T-helper 1 cell treated with Interleukin-12 subunit alpha and Interleukin-12 subunit beta and Interleukin-4 antibody, amounts not matched to agents 30 μg/mL and 1 μg/mL, for 36 hours (primary cell): ENCODE results near the gene MFAP3L.

ENCODE experiments used
- H3K27ac Mint-ChIP-seq: one replicate; pipeline ENCODE4 v1.8.0; 2021; ENCODE audit warnings: mild to moderate bottlenecking, mixed read lengths
- H3K27me3 Mint-ChIP-seq: one replicate; pipeline ENCODE4 v1.8.0; 2021; ENCODE audit warnings: low read depth, mixed read lengths
- H3K36me3 Mint-ChIP-seq: one replicate; pipeline ENCODE4 v1.8.0; 2021; ENCODE audit warnings: low read depth, mixed read lengths
- H3K4me1 Mint-ChIP-seq: one replicate; pipeline ENCODE4 v1.8.0; 2021; ENCODE audit warnings: low read depth, mixed read lengths
- H3K4me3 Mint-ChIP-seq: one replicate; pipeline ENCODE4 v1.8.0; 2021; ENCODE audit warnings: mild to moderate bottlenecking, moderate library complexity, mixed read lengths
- H3K9me3 Mint-ChIP-seq: one replicate; pipeline ENCODE4 v1.8.0; 2021; ENCODE audit warnings: mixed read lengths

Gene MFAP3L

DNA sequence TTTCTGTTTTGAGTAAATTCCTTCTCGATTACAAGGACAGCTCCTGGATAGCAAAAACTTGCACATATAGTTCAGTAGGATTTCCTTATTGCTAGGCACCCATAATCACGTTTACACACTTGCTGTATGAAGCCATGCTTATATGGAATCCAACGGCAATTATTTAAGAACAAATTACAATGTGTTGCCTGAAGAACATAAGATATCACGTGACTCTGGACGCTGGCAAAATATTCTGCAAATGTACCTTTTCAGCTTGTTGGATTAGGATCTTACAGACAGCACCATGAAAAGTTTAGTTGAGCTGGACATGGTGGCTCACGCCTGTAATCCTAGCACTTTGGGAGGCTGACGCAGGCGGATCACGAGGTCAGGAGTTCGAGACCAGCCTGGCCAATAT lies 17.4 kb downstream of the MFAP3L start:
- Mint-ChIP-seq H3K36me3 (no peaks in the 10 kb centered on the region), H3K9me3 (no peaks in the 10 kb centered on the region), H3K27ac (no peak overlapping the region), H3K4me3 (no peak overlapping the region), H3K27me3 (peaks cover 5% of the 10 kb centered on the region), H3K4me1 (no peaks in the 10 kb centered on the region)

DNA sequence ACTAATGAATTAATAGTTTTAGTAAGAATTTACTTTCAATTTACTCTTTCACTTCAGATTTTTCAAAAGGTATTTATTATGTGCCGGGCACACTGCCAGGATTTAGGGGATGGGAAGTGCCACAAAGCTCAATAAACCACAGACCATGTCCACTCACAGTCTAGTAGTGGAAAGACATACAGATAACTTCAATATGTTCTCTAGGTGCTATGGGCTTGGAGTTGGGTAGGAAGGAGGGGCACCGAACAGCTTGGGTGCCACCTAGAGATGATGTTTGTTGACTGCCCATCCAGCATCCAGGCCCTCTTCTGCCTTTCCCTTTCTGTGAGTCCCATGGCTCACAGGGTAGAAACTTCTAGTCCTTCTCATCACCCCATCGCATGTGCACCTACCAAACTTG lies 17.8 kb downstream of the MFAP3L start:
- H3K27me3 Mint-ChIP-seq, result peaks cover 5% of the 10 kb centered on the region
- H3K36me3 Mint-ChIP-seq, result no peaks in the 10 kb centered on the region
- no peaks in the 10 kb centered on the region for H3K4me1 Mint-ChIP-seq
- H3K9me3 Mint-ChIP-seq, result no peaks in the 10 kb centered on the region
- no peak overlapping the region for H3K27ac Mint-ChIP-seq
- H3K4me3 Mint-ChIP-seq, result no peak overlapping the region

GRCh38 chr4:170007113-170007512 lies 19.1 kb downstream of the MFAP3L start:
- H3K4me3 Mint-ChIP-seq, result no peak overlapping the region
- no peak overlapping the region for H3K27ac Mint-ChIP-seq
- no peaks in the 10 kb centered on the region for H3K4me1 Mint-ChIP-seq
- no peaks in the 10 kb centered on the region for H3K9me3 Mint-ChIP-seq
- peaks cover 5% of the 10 kb centered on the region for H3K27me3 Mint-ChIP-seq
- no peaks in the 10 kb centered on the region for H3K36me3 Mint-ChIP-seq

- Mint-ChIP-seq H3K4me3 (no peak overlapping the region), H3K36me3 (no peaks in the 10 kb centered on the region), H3K9me3 (no peaks in the 10 kb centered on the region), H3K4me1 (no peaks in the 10 kb centered on the region), H3K27me3 (peaks cover 3% of the 10 kb centered on the region), H3K27ac (no peak overlapping the region)
Observed at GRCh38 chr4:170005472-170005871, 20.7 kb downstream of the MFAP3L start.

DNA sequence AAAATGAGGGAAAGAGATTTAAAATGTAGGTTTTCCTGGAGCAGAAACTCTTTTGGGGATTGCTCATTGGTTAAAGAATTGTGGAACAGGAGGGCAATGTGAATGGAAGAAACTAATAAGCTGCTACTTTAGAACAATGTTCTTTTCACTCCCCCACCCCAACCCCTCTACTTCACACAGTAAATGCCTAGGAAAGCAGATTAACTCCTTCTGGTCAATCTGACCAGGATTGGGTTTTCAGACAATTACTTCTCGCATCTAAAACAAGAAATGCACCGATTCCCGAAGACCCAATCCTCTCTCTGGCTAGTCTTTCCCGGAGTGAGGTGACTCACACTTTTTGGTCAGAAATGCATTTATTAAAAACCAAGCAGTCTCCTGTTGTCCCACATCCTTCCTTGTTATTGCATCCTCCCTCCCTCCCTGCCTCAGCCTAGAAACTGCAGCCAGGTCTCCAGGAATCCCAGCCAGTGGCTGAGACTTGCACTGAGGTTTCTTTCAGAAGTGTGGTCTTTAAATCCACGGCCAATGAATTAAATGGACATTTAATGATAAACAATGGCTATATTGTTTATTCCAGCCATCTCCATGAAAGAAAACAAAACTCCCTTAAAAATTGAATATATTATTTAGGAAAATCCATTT lies 21.4 kb downstream of the MFAP3L start:
- Mint-ChIP-seq H3K9me3 (no peaks in the 10 kb centered on the region), H3K27ac (no peak overlapping the region), H3K27me3 (no peaks in the 10 kb centered on the region), H3K4me3 (no peak overlapping the region), H3K4me1 (no peaks in the 10 kb centered on the region), H3K36me3 (no peaks in the 10 kb centered on the region)

DNA sequence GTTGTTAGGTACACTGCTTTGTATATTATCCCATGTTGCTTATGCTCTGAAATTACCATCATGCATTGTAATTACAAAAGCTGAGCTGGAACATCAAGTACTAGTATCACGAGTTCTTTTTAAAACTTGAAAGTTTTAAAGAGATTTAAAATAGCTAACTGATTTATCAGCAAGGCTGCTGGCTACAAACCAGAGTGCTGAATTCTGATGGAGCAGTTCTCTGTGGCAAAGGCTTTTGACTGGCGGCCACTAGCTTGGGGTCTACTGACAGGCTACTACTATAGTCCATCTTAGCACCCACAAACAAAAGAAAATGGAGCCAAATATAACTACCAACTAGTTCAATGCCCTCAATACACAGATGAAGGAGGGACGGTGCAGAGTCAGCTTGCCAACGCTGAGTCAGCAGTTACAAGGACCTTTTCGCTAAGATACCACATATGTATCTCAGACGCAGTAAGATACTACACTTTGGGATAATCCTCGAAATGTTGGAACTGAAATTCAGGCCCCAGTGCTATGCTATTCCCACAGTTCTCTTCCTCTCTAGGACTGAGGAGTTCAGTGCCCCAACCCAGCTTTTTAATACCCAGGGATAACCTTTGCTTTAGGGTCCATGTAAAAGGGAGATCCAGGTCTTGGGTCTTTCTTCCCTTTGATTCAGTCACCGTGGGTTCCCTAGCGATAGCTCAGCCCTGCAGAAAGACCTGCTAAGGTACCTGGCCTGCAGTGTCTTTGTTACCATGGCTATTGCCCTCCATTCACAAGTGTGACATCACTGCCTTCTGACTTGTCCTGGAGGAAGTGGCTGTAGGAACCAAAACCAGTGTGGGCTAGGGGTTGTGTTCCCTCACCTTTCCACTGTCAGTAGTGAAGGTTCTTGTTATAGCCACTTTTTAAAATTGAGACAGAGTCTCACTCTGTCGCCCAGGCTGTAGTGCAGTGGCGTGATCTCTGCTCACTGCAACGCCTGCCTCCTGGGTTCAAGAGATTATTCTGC lies 22.8 kb downstream of the MFAP3L start:
- H3K4me1 Mint-ChIP-seq, result no peaks in the 10 kb centered on the region
- H3K27ac Mint-ChIP-seq, result no peak overlapping the region
- no peak overlapping the region for H3K4me3 Mint-ChIP-seq
- no peaks in the 10 kb centered on the region for H3K27me3 Mint-ChIP-seq
- no peaks in the 10 kb centered on the region for H3K9me3 Mint-ChIP-seq
- no peaks in the 10 kb centered on the region for H3K36me3 Mint-ChIP-seq

- Mint-ChIP-seq H3K4me3 (no peak overlapping the region), H3K9me3 (no peaks in the 10 kb centered on the region), H3K27ac (no peak overlapping the region), H3K4me1 (no peaks in the 10 kb centered on the region), H3K36me3 (no peaks in the 10 kb centered on the region), H3K27me3 (no peaks in the 10 kb centered on the region)
Observed at GRCh38 chr4:170001745-170002267, 24.4 kb downstream of the MFAP3L start.

GRCh38 chr4:170001011-170001744 lies 25.0 kb downstream of the MFAP3L start:
- Mint-ChIP-seq H3K36me3 (no peaks in the 10 kb centered on the region), H3K4me1 (no peaks in the 10 kb centered on the region), H3K4me3 (no peak overlapping the region), H3K27ac (no peak overlapping the region), H3K9me3 (no peaks in the 10 kb centered on the region), H3K27me3 (no peaks in the 10 kb centered on the region)

- Mint-ChIP-seq H3K4me3 (no peak overlapping the region), H3K27me3 (no peaks in the 10 kb centered on the region), H3K27ac (no peak overlapping the region), H3K36me3 (no peaks in the 10 kb centered on the region), H3K9me3 (no peaks in the 10 kb centered on the region), H3K4me1 (no peaks in the 10 kb centered on the region)
Observed at GRCh38 chr4:169999923-170000322, 26.3 kb downstream of the MFAP3L start.

GRCh38 chr4:169998981-169999380 lies 27.2 kb downstream of the MFAP3L start:
- H3K9me3 Mint-ChIP-seq, result no peaks in the 10 kb centered on the region
- no peak overlapping the region for H3K4me3 Mint-ChIP-seq
- no peaks in the 10 kb centered on the region for H3K36me3 Mint-ChIP-seq
- H3K27me3 Mint-ChIP-seq, result peaks cover under 1% of the 10 kb centered on the region
- no peak overlapping the region for H3K27ac Mint-ChIP-seq
- H3K4me1 Mint-ChIP-seq, result no peaks in the 10 kb centered on the region

DNA sequence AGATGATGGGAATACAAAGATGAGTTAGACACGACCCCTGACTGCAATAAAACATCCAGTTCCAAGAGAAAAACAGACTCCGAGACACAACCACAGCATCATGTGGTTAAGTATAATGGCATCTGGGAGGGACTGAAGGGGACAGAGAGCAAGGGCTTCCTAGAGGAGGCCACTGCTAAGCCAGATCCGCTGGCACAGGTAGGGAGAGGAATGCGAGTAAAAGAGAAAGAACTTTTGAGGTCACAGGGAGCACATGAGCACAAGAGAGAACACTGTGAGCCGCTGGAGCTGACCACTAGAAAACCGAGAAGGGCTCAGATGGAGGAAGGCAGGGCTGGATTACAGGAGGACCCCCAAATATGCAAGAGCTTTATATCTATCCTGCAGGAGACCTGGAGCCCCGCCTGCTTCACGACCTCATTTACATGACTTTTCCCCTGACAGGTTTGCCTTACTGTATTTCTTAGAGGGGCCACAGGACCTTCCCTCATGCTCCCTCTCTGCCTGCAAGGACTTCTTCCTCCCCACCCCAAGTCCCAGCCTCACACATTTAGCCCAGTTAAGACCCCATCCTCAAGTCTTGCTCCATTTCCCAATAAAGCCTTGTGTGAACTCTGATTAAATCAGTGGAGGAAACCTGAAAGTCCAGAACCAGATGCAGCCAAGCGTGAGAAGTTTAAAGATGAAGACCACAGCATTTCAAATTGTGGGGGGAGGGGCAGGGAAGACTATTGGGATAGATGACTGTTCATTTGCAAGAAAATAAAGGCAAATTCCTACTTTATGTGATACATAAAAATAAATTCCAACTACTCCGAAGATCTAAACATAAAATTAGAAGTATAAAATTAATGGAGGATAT lies 29.6 kb downstream of the MFAP3L start:
- Mint-ChIP-seq H3K27ac (no peak overlapping the region), H3K36me3 (no peaks in the 10 kb centered on the region), H3K4me1 (no peaks in the 10 kb centered on the region)

GRCh38 chr4:169993531-169993930 lies 32.7 kb downstream of the MFAP3L start:
- H3K27me3 Mint-ChIP-seq, result peaks cover 11% of the 10 kb centered on the region
- H3K9me3 Mint-ChIP-seq, result no peaks in the 10 kb centered on the region
- H3K4me1 Mint-ChIP-seq, result no peaks in the 10 kb centered on the region
- no peak overlapping the region for H3K4me3 Mint-ChIP-seq
- no peaks in the 10 kb centered on the region for H3K36me3 Mint-ChIP-seq
- H3K27ac Mint-ChIP-seq, result no peak overlapping the region

More for the DNA sequence above, 29.6 kb downstream of the MFAP3L start:
- no peaks in the 10 kb centered on the region for H3K9me3 Mint-ChIP-seq
- peaks cover 11% of the 10 kb centered on the region for H3K27me3 Mint-ChIP-seq
- no peak overlapping the region for H3K4me3 Mint-ChIP-seq

DNA sequence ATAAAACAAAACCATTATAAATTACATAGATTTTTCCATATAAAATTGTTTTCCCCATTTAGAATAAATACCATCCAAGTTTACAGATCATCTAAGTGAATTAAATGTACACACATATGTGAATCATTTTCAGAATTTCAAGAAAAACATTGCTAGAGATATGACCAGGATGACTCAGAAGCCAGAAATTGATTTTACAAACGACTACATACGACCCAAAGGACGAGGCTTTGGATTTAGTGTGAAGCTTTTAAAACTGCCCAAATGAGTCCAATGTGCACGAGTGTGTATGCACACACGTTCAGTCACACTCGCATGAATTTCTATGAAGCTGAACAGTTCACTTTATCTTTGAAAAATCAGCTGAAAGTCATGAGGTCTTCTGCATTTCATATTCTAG lies 37.9 kb downstream of the MFAP3L start:
- H3K4me3 Mint-ChIP-seq, result no peak overlapping the region
- H3K9me3 Mint-ChIP-seq, result no peaks in the 10 kb centered on the region
- no peaks in the 10 kb centered on the region for H3K36me3 Mint-ChIP-seq
- peaks cover 22% of the 10 kb centered on the region for H3K27me3 Mint-ChIP-seq
- no peak overlapping the region for H3K27ac Mint-ChIP-seq
- H3K4me1 Mint-ChIP-seq, result peaks cover 20% of the 10 kb centered on the region
